ENCODE results near the gene STOX2.

The STOX2 gene

GRCh38 chr4:183986971-183987946 lies 82.2 kb downstream of the STOX2 start:
- no peak for DNase-seq (ENCODE audit: low spot score)

- no peak for DNase-seq (ENCODE audit: low spot score)
Observed at GRCh38 chr4:183987987-183988392, 82.9 kb downstream of the STOX2 start.

GRCh38 chr4:183988874-183989273 lies 83.8 kb downstream of the STOX2 start:
- DNase-seq (ENCODE audit: low spot score), result no peak

GRCh38 chr4:183989461-183989860 lies 84.4 kb downstream of the STOX2 start:
- no peak for DNase-seq (ENCODE audit: low spot score)

- DNase-seq (ENCODE audit: low spot score), result no peak
Observed at GRCh38 chr4:183989931-183990330, 84.8 kb downstream of the STOX2 start.

GRCh38 chr4:183993676-183994075 lies 88.6 kb downstream of the STOX2 start:
- no peak for DNase-seq (ENCODE audit: low spot score)

GRCh38 chr4:183995570-183995969 lies 90.5 kb downstream of the STOX2 start:
- DNase-seq (ENCODE audit: low spot score), result no peak

GRCh38 chr4:183996868-183997267 lies 91.8 kb downstream of the STOX2 start:
- no peak for DNase-seq (ENCODE audit: low spot score)

- no peak for DNase-seq (ENCODE audit: low spot score)
Observed at GRCh38 chr4:183999435-183999834, 94.3 kb downstream of the STOX2 start.

GRCh38 chr4:184000457-184001396 lies 95.6 kb downstream of the STOX2 start:
- DNase-seq (ENCODE audit: low spot score), result no peak

GRCh38 chr4:184003433-184003832 lies 98.3 kb downstream of the STOX2 start:
- no peak for DNase-seq (ENCODE audit: low spot score)

- no peak for DNase-seq (ENCODE audit: low spot score)
Observed at GRCh38 chr4:184007891-184008290, 102.8 kb downstream of the STOX2 start.

GRCh38 chr4:184010696-184011095 lies 105.6 kb downstream of the STOX2 start:
- DNase-seq (ENCODE audit: low spot score), result no peak

- DNase-seq (ENCODE audit: low spot score), result no peak
Observed at GRCh38 chr4:184011826-184012380, 106.8 kb downstream of the STOX2 start.

- no peak for DNase-seq (ENCODE audit: low spot score)
Observed at GRCh38 chr4:184012937-184013336, 107.8 kb downstream of the STOX2 start.

- no peak for DNase-seq (ENCODE audit: low spot score)
Observed at GRCh38 chr4:184014301-184014700, 109.2 kb downstream of the STOX2 start.

GRCh38 chr4:184016759-184017668 lies 111.9 kb downstream of the STOX2 start:
- DNase-seq (ENCODE audit: low spot score), result no peak

- no peak for DNase-seq (ENCODE audit: low spot score)
Observed at GRCh38 chr4:184019076-184019475, 114.0 kb downstream of the STOX2 start.

GRCh38 chr4:184019667-184020623 lies 114.8 kb downstream of the STOX2 start:
- no peak for DNase-seq (ENCODE audit: low spot score)

GRCh38 chr4:184021389-184021788 lies 116.3 kb downstream of the STOX2 start:
- no peak for DNase-seq (ENCODE audit: low spot score)
